ENCODE results near the gene MAGI2.

- TF ChIP-seq, protein P1, sequence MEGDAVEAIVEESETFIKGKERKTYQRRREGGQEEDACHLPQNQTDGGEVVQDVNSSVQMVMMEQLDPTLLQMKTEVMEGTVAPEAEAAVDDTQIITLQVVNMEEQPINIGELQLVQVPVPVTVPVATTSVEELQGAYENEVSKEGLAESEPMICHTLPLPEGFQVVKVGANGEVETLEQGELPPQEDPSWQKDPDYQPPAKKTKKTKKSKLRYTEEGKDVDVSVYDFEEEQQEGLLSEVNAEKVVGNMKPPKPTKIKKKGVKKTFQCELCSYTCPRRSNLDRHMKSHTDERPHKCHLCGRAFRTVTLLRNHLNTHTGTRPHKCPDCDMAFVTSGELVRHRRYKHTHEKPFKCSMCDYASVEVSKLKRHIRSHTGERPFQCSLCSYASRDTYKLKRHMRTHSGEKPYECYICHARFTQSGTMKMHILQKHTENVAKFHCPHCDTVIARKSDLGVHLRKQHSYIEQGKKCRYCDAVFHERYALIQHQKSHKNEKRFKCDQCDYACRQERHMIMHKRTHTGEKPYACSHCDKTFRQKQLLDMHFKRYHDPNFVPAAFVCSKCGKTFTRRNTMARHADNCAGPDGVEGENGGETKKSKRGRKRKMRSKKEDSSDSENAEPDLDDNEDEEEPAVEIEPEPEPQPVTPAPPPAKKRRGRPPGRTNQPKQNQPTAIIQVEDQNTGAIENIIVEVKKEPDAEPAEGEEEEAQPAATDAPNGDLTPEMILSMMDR (conservative IDR thresholded peaks at IDR 0.05; ENCODE audit: low read depth, low read length) = no peak
- no peak for TF ChIP-seq EZH2 (IDR thresholded peaks at IDR 0.05; ENCODE audit: borderline replicate concordance, low read depth, low read length, poor library complexity, severe bottlenecking)
Measured at GRCh38 chr7:78334426-78334825, 1119.0 kb downstream of the MAGI2 start.

Data from A673 (cell line).